Liver (tissue), 3 donors: ENCODE data around the gene URM1.

Experiments
- ATF3 ChIP-seq: IDR thresholded peaks from 2 replicates; pipeline ENCODE4 v1.6.1; 2016; ENCODE audit warnings: antibody characterized with exemption
- CTCF ChIP-seq: fragments of 150-350 bp; IDR thresholded peaks from 2 replicates; pipeline ENCODE4 v1.5.1; 2017; ENCODE audit warnings: improper control_type of control experiment, low read depth, low read length; ENCODE audit not compliant: missing input control
- MAX ChIP-seq: IDR thresholded peaks from 2 replicates; pipeline ENCODE4 v1.6.1; 2016; ENCODE audit warnings: antibody characterized with exemption
- donor health status: healthy.
- donor health status: healthy.

GRCh38 chr9:128335914-128336313, 35.3 kb upstream of the URM1 start:
- TF ChIP-seq CTCF (no peak), ATF3 (no peak), MAX (no peak)
